Forelimb muscle (tissue), 1 donor: ENCODE measurements around the gene STK16. TPM values are rescaled to one million over a fixed set of nuclear protein-coding genes. Genes with fewer than 3 reads are reported as not detected.

Experiments
- DNase-seq: peaks from one replicate; pipeline ENCODE4 v3.0.0-alpha.2; 2013; ENCODE audit warnings: low read depth
- polyA plus RNA-seq: library from polyadenylated mRNA; unstranded; fragments of 120-200 nt; gene quantifications from one replicate; pipeline ENCODE4 v1.2.1, GENCODE V29; 2013; ENCODE audit not compliant: insufficient read length

STK16 gene
- polyA plus RNA-seq, 1 donor = 15.0 TPM

DNA sequence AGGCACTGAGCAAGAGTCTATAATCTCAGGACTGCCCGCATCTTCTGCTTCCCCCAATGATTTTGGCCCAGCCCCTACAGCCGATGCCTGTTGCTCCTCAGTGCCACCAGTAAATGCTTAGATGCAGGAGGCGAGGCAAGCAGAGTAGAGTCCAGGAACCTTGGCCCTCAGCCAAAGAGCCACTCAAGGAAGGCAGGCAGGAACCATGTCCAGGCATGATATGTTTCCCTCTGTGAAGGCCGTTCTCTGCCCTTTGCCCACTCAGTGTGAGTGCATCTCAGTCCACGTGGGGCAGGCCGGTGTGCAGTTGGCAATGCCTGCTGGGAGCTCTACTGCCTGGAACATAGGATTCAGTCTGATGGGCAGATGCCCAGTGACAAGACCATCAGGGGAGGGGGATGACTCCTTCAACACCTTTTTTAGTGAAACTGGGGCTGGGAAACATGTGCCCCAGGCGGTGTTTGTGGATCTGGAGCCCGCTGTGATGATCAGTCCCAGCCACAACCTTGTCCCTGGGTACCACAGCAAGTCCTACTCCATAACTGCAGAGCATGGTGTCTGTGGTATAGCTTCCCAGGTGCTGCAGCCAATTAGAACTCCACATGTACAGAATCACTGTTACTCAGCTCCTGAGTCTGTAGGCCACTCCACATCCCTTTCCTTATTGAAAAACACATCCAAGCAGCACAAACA is 24.2 kb downstream of the STK16 start:
- no peak for DNase-seq

- no peak for DNase-seq
Observed at GRCh38 chr2:219270055-219270372, 24.7 kb downstream of the STK16 start.

- no peak for DNase-seq
Observed at GRCh38 chr2:219271021-219271420, 25.7 kb downstream of the STK16 start.

DNA sequence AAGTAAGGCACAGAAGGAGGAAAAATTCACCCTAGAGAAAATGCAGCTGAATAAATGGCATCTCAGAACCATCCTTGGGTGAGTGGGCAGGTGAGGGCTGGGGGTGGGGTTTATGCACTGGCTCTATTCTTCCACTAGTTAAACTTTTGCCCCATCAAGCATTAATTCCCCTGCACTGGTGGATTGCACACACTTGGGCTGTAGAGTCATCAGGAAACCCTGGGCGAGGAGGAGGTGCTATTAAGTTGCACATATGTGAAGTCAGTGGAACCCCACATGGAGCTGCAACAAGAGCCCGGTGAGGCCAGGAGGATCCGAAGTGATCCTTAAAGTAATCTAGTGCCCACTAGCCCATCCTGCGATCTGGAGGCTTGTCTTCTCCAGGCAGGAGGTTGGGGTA is 27.1 kb downstream of the STK16 start:
- no peak for DNase-seq

DNA sequence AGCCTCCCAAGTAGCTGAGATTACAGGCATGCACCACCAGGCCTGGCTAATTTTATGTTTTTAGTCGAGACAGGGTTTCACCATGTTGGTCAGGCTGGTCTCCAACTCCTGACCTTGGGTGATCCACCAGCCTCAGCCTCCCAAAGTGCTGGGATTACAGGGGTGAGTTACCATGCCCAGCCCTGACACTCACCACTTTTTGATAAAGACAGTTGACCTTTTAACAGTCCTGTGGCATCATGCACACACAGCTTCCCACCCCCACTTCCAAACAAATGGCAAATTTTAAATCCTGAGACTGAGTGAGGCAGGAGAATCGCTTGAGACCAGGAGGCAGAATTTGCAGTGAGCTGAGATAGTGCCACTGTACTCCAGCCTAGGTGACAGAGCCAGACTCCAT is 27.7 kb downstream of the STK16 start:
- DNase-seq = no peak

- no peak for DNase-seq
Observed at GRCh38 chr2:219273937-219274336, 28.7 kb downstream of the STK16 start.

DNA sequence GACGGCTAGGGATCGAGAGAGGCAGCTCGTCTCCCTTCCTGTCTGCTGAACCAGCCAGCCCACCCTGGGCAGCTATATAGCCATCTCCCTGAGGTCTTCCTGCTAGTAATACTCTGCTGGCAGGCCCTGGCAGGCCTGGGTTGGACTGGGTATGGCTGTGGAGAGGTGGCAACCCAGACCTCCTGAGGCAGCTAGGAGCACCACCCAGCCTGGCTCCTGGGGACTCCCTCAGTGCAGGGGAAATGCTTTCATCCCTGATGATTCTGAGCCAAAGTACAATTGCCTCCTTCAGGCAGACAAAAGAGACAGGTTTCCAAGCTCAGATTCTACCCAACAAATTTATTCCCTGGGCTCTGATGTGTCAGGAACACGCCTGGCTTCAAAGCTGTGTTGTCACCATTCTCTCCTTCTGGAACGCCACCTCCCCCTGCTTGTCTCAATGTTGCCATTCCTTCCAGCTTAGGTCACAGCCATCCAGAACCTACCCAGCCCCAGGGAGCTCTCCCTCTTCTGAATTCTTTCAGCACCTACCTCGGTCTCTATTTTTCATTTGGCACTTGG is 29.2 kb downstream of the STK16 start:
- DNase-seq = no peak

DNA sequence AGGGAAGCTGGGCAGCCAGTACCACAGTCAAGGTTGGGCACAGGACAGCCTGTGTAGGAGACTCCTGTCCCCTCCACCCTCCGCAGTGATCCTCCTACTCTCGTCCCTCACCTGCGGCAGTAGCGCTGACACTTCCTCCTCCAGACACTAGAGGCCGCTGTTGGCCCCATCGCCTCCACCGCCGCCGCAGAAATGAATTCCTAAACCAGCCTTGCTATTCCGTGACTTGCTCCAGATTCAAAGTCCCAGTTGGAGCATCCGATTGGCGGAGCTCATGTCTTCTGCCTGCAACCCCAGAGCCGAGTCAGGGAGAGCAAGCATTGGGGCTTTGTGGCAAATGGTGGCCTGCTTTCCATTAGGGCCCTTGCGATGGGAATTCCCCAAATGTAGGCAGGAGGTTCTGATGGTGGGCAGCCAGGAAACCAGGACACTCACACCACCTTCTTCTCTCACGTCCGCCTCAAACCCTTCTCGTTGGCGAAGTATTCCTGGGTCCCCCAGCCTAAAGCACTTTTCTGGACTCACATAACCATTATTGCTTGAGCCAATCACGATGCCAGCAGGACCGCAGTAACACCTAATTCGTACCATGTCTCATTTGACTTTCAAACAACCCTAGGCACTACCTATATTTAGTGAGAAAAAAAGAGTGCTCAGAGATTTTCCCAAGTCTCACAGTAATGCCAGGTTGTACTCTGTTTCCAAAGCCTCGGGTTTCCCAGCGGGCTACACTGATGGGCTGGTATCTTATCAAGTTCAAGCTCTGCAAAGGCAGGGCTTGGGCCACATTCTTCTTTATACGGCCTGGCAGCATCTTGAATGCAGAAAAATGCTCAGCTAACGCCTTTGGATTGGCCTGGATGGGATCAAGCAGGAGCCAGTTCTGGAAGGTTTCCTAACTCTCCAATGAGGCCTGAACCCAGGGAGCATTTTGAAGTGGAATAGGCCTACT is 32.7 kb downstream of the STK16 start:
- DNase-seq = no peak

DNA sequence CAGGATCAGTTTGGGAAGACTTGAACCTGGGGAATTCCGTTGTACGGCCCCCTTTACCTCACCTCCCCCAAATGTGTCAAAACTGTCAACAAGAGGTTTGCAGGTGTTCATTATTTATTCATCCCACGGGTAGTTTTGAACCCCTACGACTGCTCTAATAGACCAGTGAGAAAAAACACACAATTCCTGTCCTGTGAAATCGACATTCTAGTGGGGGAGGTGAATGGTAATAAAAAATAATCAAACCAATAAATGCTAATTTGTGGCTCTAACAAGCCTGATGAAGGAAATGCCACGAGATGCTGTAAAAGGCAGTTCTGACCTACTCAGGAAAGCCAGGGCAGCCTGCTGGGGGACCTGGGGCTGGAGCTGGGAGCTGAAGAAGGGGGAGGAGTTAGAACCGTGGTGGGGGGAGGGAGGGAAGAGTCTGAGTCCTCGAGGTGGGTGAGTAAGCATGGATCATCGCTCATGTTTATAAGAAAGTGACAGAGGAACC is 33.4 kb downstream of the STK16 start:
- no peak for DNase-seq

DNA sequence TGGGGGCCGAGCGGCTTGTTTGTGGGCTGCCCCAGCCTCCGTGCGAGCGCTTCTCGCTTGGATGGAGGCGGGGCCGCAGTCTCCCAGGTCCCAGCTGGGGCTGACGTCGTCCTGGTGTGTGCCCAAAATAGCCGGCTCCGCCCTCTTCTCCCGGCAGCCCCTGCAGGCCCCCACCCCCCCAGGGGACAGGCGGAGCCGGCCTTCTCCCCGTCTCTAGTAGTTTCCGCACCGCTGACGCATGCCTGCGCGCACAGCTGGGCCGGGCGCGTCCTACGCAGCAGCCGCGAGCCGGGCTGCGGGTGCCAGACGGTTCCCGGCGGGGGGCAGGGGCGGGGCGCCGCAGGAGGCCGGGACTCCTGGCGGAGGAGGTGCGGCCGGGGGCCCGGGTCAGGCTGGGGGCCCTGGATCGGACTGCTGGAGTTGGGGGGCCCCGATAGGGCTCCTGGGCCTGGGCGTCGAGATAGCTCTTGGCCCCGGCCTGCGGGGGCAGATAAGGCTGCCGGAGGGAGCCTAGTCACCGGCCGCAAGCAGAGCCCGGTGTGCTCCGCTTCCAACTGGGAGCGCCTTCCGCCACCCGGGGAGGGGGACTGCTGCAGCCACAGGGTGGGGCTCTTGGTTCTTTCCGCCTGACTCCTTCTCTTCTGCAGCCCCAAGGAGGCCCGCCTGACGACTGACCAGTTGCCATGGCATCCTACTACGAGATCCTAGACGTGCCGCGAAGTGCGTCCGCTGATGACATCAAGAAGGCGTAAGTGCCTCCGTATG is 34.1 kb downstream of the STK16 start, which contains the start of gene DNAJB2:
Gene DNAJB2 (plus strand): TSS at position 216 of the 765 bp plus-strand sequence. CDS start 468 bp downstream, at position 684.
- DNase-seq = peak; percentile 94

GRCh38 chr2:219279916-219280516 is 34.7 kb downstream of the STK16 start:
- DNase-seq = no peak

DNA sequence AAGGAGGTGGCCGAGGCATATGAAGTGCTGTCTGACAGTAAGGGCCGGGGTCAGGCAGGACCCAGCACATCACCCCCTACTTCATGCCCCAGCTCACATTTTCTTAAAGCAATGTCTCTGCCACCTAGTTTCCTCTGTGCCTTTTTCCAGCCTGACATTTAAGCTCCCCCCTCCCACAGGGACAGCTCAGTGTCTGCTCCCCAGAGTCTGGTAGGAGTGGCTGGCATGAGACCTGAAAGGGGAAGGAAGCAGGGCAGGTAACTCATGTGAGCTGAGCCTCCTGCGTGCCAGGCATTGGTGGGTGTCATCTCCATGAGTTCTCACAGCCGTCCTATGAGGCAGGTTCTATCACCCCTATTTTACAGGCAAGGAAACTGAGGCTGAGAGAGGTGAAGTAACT is 35.4 kb downstream of the STK16 start:
- DNase-seq = no peak

- DNase-seq = no peak
Observed at GRCh38 chr2:219281588-219281987, 36.3 kb downstream of the STK16 start.

GRCh38 chr2:219282375-219282774 is 37.1 kb downstream of the STK16 start:
- no peak for DNase-seq

- DNase-seq = no peak
Observed at GRCh38 chr2:219282943-219283581, 37.8 kb downstream of the STK16 start.

DNA sequence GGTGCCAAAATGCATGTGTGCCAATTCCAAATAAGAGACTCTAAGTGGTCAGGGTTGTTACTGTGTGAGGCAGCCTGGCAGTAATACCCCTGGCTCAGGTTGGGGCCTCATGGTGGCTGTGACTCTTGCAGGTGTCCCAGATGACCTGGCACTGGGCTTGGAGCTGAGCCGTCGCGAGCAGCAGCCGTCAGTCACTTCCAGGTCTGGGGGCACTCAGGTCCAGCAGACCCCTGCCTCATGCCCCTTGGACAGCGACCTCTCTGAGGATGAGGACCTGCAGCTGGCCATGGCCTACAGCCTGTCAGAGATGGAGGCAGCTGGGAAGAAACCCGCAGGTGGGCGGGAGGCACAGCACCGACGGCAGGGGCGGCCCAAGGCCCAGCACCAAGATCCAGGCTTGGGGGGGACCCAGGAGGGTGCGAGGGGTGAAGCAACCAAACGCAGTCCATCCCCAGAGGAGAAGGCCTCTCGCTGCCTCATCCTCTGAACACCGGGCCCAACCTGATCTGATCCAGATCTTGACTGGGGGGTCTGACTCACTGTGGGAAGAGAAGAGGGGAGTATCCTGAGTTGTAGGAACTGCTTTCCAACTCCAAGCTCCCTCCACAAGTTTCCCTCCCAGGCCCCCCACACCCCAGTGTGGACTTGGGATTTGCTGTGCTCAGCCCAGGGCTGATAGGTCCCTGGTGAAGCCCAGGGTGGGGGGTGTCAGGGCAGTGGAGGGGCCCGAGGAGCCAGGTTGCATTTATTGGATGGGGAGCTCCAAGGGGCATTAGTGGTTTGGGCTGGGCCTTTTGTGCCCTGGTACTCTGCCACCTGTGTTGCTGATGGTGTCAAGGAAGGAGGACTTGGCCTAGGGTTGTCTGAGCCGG is 39.5 kb downstream of the STK16 start:
- DNase-seq = no peak

DNA sequence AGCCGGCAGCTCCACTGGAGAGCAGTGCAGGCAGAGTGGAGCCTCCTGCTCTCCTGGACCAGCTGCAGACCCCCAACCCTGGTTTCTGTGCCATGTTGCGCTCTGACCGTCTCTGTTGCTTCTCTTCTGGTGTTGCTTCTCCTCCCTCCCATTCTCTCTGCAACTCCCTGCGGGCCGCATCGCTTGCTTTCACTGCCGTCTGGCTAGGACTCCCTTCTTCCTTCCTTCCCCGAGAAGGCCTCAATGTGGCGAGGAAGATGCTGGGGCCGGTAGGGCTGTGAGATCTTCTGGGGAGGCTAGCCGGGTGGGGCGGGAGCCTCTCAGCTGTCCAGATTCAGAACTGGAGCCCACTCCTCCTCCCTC is 40.1 kb downstream of the STK16 start:
- DNase-seq = no peak

GRCh38 chr2:219285894-219286425 is 40.7 kb downstream of the STK16 start:
- no peak for DNase-seq

DNA sequence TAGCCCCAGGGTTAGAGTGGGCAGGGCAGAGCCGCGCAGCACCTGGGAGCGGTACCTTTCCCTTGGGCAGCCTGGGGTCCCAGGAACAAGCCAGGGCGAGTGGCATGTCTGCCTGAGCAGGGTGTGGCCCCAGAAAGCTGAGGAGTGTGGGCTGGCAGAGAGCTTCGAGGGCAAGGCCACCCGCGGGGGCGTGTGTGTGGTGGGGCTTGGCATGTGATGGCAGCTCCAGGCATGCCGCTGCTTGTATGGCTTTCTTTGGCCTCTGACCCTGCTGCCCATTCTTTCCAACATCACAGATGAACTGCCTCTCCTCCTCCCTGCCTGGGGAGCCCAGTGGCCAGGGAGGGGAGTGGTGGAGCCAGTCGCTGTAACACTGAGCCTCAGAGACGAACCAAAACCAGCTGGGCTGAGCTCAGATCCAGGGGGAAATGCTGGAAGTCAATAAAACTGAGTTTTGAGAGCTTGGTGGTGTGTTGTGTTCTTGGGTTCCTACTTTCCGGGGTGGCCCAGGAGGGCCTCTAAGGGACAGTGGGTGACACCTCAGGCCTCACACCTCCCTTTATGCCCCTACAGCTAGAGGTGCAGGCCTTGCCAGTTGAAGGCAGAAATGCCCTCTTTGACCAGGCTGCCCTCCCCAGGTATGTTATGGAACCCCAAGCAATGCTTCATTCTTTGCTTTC is 41.3 kb downstream of the STK16 start:
- no peak for DNase-seq
